IMR-90 (cell line): ENCODE data around the gene ARHGEF26. TPM values are rescaled to one million over a fixed set of nuclear protein-coding genes. Genes with fewer than 3 reads are reported as not detected.

ENCODE experiments used
- ATAC-seq: fragments of 200-7000 bp; cut with Tn5 transposase; 2 replicates; pipeline ENCODE4 v1.9.1; 2020; ENCODE audit warnings: low read depth, mild to moderate bottlenecking, moderate library complexity
- BruUV-seq: library from RNA; stranded (reverse); fragments of 400-500 nt; replicated peaks from 2 replicates; lab custom pipeline; 2021; lab: Mats Ljungman, UMichigan
- CTCF ChIA-PET: fragments of 300-600 bp; formaldehyde crosslinking; extraction: SDS; loops from one replicate; lab custom pipeline; 2021; ENCODE audit warnings: antibody characterized with exemption; lab: Yijun Ruan, JAX
- POLR2A ChIA-PET: fragments of 300-600 bp; sonication (Branson Sonifier 250); formaldehyde crosslinking; loops from one replicate; lab custom pipeline; 2022; ENCODE audit warnings: antibody characterized with exemption; ENCODE audit not compliant: unreplicated experiment; lab: Charles Lee
- DNase-seq: peaks from one replicate; pipeline ENCODE4 v3.0.0; 2013
- H2AFZ ChIP-seq: replicated peaks from 2 replicates; pipeline ENCODE3; 2013; ENCODE audit warnings: low read length, mild to moderate bottlenecking; ENCODE audit not compliant: poor library complexity
- H2AK5ac ChIP-seq: 2 replicates; pipeline ENCODE4 v1.6.1; 2013; ENCODE audit warnings: low read depth, low read length, inconsistent platforms
- H2AK9ac ChIP-seq: replicated peaks from 2 replicates; pipeline ENCODE3; 2013; ENCODE audit warnings: mild to moderate bottlenecking, low read depth, low read length, moderate library complexity; ENCODE audit not compliant: poor library complexity
- H2BK120ac ChIP-seq: 2 replicates; pipeline ENCODE4 v1.6.1; 2013; ENCODE audit warnings: low read depth, low read length, inconsistent platforms
- H2BK15ac ChIP-seq: 3 replicates; pipeline ENCODE4 v1.6.1; 2013; ENCODE audit warnings: low read depth, low read length, inconsistent platforms
- H2BK20ac ChIP-seq: 2 replicates; pipeline ENCODE4 v1.6.1; 2013; ENCODE audit warnings: low read depth, mild to moderate bottlenecking, inconsistent platforms, low read length, moderate library complexity
- H2BK5ac ChIP-seq: 2 replicates; pipeline ENCODE4 v1.6.1; 2013; ENCODE audit warnings: mild to moderate bottlenecking, low read depth, low read length, inconsistent platforms; ENCODE audit not compliant: poor library complexity, severe bottlenecking
- H3K14ac ChIP-seq: replicated peaks from 2 replicates; pipeline ENCODE4 v1.6.1; 2013; ENCODE audit warnings: low read depth, low read length, inconsistent platforms
- H3K18ac ChIP-seq: 2 replicates; pipeline ENCODE4 v1.6.1; 2013; ENCODE audit warnings: low read depth, low read length, control low read depth
- H3K23ac ChIP-seq: 2 replicates; pipeline ENCODE4 v1.6.1; 2013; ENCODE audit warnings: low read depth, low read length, inconsistent platforms
- H3K27ac ChIP-seq: 2 replicates; pipeline ENCODE4 v1.5.1; 2013; ENCODE audit warnings: mild to moderate bottlenecking, control low read depth, low read length; ENCODE audit not compliant: insufficient read depth
- H3K27me3 ChIP-seq: 2 replicates; pipeline ENCODE4 v1.6.1; 2013; ENCODE audit warnings: low read length; ENCODE audit not compliant: control insufficient read depth, insufficient read depth
- H3K36me3 ChIP-seq: 2 replicates; pipeline ENCODE4 v1.6.1; 2013; ENCODE audit warnings: low read length, mixed read lengths; ENCODE audit not compliant: control insufficient read depth, insufficient read depth
- H3K4ac ChIP-seq: 2 replicates; pipeline ENCODE4 v1.6.1; 2013; ENCODE audit warnings: low read depth, low read length, inconsistent platforms
- H3K4me1 ChIP-seq: 2 replicates; pipeline ENCODE4 v1.6.1; 2013; ENCODE audit warnings: low read length, mixed read lengths; ENCODE audit not compliant: control insufficient read depth, insufficient read depth
- H3K4me2 ChIP-seq: 2 replicates; pipeline ENCODE4 v1.6.1; 2013; ENCODE audit warnings: low read depth, mild to moderate bottlenecking, control low read depth, low read length, moderate library complexity
- H3K4me3 ChIP-seq: 2 replicates; pipeline ENCODE4 v1.5.1; 2013; ENCODE audit warnings: low read depth, mild to moderate bottlenecking, control low read depth, low read length, moderate library complexity; ENCODE audit not compliant: insufficient read depth
- H3K56ac ChIP-seq: 2 replicates; pipeline ENCODE4 v1.6.1; 2013; ENCODE audit warnings: low read length, inconsistent platforms; ENCODE audit not compliant: insufficient read depth; ENCODE audit errors: extremely low read depth
- H3K79me1 ChIP-seq, 2 experiments: 2 replicates each; pipeline ENCODE4 v1.6.1; 2013; ENCODE audit warnings: low read length in 2 of 2, inconsistent platforms in 1 of 2, low read depth in 1 of 2
- H3K9ac ChIP-seq: 2 replicates; pipeline ENCODE4 v1.6.1; 2013; ENCODE audit warnings: low read depth, low read length, control low read depth
- H3K9me1 ChIP-seq: 2 replicates; pipeline ENCODE4 v1.6.1; 2013; ENCODE audit warnings: low read length, inconsistent platforms; ENCODE audit not compliant: insufficient read depth
- H3K9me3 ChIP-seq: 2 replicates; pipeline ENCODE4 v1.6.1; 2013; ENCODE audit warnings: low read length; ENCODE audit not compliant: control insufficient read depth, insufficient read depth
- H4K20me1 ChIP-seq: 2 replicates; pipeline ENCODE4 v1.6.1; 2013; ENCODE audit warnings: low read length, inconsistent platforms; ENCODE audit not compliant: insufficient read depth
- H4K5ac ChIP-seq: 2 replicates; pipeline ENCODE4 v1.6.1; 2013; ENCODE audit warnings: mild to moderate bottlenecking, low read depth, low read length, control low read depth
- H4K8ac ChIP-seq, 2 experiments: 2 replicates each; pipeline ENCODE4 v1.6.1; 2013; ENCODE audit warnings: low read depth in 2 of 2, low read length in 2 of 2, control low read depth in 1 of 2, inconsistent platforms in 1 of 2
- H4K91ac ChIP-seq: 2 replicates; pipeline ENCODE4 v1.6.1; 2013; ENCODE audit warnings: low read depth, low read length, inconsistent platforms; ENCODE audit not compliant: insufficient read depth
- CEBPB ChIP-seq: IDR thresholded peaks from 2 replicates; pipeline ENCODE4 v1.6.1; 2012; ENCODE audit warnings: low read depth, low read length, improper control_type of control experiment
- CHD1 ChIP-seq: IDR thresholded peaks from 2 replicates; pipeline ENCODE4 v1.6.1; 2012; ENCODE audit warnings: low read depth, low read length, improper control_type of control experiment
- CTCF ChIP-seq: conservative IDR thresholded peaks from 2 replicates; pipeline ENCODE4 v1.5.1; 2012; ENCODE audit warnings: mild to moderate bottlenecking, low read depth, low read length, improper control_type of control experiment
- ELK1 ChIP-seq: fragments of 150-350 bp; IDR thresholded peaks from 2 replicates; pipeline ENCODE4 v1.6.1; 2016; ENCODE audit warnings: low read depth, mild to moderate bottlenecking, low read length, moderate library complexity, borderline replicate concordance
- FOS ChIP-seq: fragments of 150-350 bp; IDR thresholded peaks from 2 replicates; pipeline ENCODE4 v1.6.1; 2016; ENCODE audit warnings: low read depth, low read length
- MAZ ChIP-seq: IDR thresholded peaks from 2 replicates; pipeline ENCODE4 v1.6.1; 2012; ENCODE audit warnings: low read depth, mild to moderate bottlenecking, low read length, improper control_type of control experiment, moderate library complexity, borderline replicate concordance
- NFE2L2 ChIP-seq: fragments of 150-350 bp; IDR thresholded peaks from 2 replicates; pipeline ENCODE4 v1.6.1; 2016; ENCODE audit warnings: low read depth, mild to moderate bottlenecking, low read length
- POLR2A ChIP-seq: IDR thresholded peaks from 2 replicates; pipeline ENCODE4 v1.6.1; 2012; ENCODE audit warnings: mild to moderate bottlenecking, low read depth, low read length
- RCOR1 ChIP-seq: IDR thresholded peaks from 2 replicates; pipeline ENCODE4 v1.6.1; 2012; ENCODE audit warnings: mild to moderate bottlenecking, low read length, improper control_type of control experiment; ENCODE audit not compliant: insufficient replicate concordance
- RFX5 ChIP-seq: IDR thresholded peaks from 2 replicates; pipeline ENCODE4 v1.8.0; 2012; ENCODE audit warnings: low read depth, mild to moderate bottlenecking, low read length, moderate library complexity
- SMC3 ChIP-seq: fragments of 150-350 bp; IDR thresholded peaks from 2 replicates; pipeline ENCODE4 v1.6.1; 2016; ENCODE audit warnings: low read depth, mild to moderate bottlenecking, antibody characterized with exemption, low read length, moderate library complexity
- USF2 ChIP-seq: fragments of 150-350 bp; IDR thresholded peaks from 2 replicates; pipeline ENCODE4 v1.6.1; 2017; ENCODE audit warnings: mild to moderate bottlenecking, antibody characterized with exemption, low read length, low read depth
- WGBS, 2 experiments: methylation state at CpG; one replicate each; pipeline versions ENCODE4 v1.1.5 to v1.1.7; 2013; ENCODE audit warnings: missing lambda C conversion rate in 2 of 2; ENCODE audit not compliant: insufficient read length in 1 of 2; ENCODE audit errors: extremely low coverage in 2 of 2; 5-methylcytosine and 5-hydroxymethylcytosine counted together
- dilution Hi-C: fragments of 300-500 bp; cut with HindIII; formaldehyde crosslinking; loops from one replicate; pipeline ENCODE4 v1.14.3; 2018; ENCODE audit warnings: low sequenced_read_pairs; ENCODE audit not compliant: unreplicated experiment
- in situ Hi-C: fragments of 300-500 bp; cut with MboI; formaldehyde crosslinking; loops from 3 replicates; pipeline ENCODE4 v1.14.3; 2019; ENCODE audit warnings: low sequenced_read_pairs, inconsistent platforms, mixed read lengths
- intact Hi-C: fragments of 100-400 bp; cut with micrococcal nuclease; formaldehyde crosslinking; loops from 2 replicates; pipeline ENCODE4 v1.10.0; 2022
- polyA plus RNA-seq, 3 experiments: library from polyadenylated mRNA; depleted of rRNA; stranded (reverse); fragments of >200 nt; gene quantifications; 2 replicates each; pipeline ENCODE4 v1.2.3, GENCODE V29; 2012; ENCODE audit warnings: low replicate concordance in 1 of 3
- total RNA-seq: library from RNA; depleted of rRNA; stranded (reverse); fragments of >200 nt; gene quantifications from 2 replicates; pipeline ENCODE4 v1.2.3, GENCODE V29; 2012

ARHGEF26 gene
- total and polyA plus RNA-seq, 2 of the 4 experiments (the other 2 are of a cell fraction) = 2.0 to 2.3 TPM

- in situ Hi-C loops = no loop called here
- H2AFZ ChIP-seq = peak overlapping the region; percentile 95
- no peak overlapping the region for H3K18ac ChIP-seq
- peak overlapping the region; percentile 36 for H3K23ac ChIP-seq
- ChIA-PET CTCF (interaction anchor here (1.9 kb wide), 1 partner anchor 130 kb away, joined by 6 read pairs; no protein-coding TSS in a partner anchor), POLR2A (no interaction called here)
- H3K79me1 ChIP-seq = no peaks in the 10 kb centered on the region
- no peaks in the 10 kb centered on the region for H4K20me1 ChIP-seq
- H2BK120ac ChIP-seq = no peak overlapping the region
- 2% methylated on average over 9 of the region's 18 CpGs; no CpG with 5 or more reads in 1 of the 2 experiments for WGBS, 2 experiments
- no peak overlapping the region for H3K14ac ChIP-seq
- H3K4me1 ChIP-seq = no peaks in the 10 kb centered on the region; the same call in 1 of the 2 replicates
- H3K4me3 ChIP-seq = peak overlapping the region; percentile 73
- ATAC-seq = no peak
- no peak overlapping the region for H3K27ac ChIP-seq
- intact Hi-C loops = no loop called here
- no peak overlapping the region for H2BK15ac ChIP-seq
- peak overlapping the region; percentile 71 for H3K4me2 ChIP-seq
- H3K56ac ChIP-seq = no peak overlapping the region
- H3K36me3 ChIP-seq = no peaks in the 10 kb centered on the region
- TF ChIP-seq CHD1 (no peak), POLR2A (no peak), ELK1 (no peak), SMC3 (no peak), RCOR1 (no peak), CEBPB (no peak), FOS (no peak), CTCF (no peak), USF2 (no peak), NFE2L2 (no peak), MAZ (no peak), RFX5 (no peak)
- BruUV-seq = no TSS peak
- no peak overlapping the region for H3K9ac ChIP-seq
- no peak overlapping the region for H4K5ac ChIP-seq
- H4K8ac ChIP-seq = no peak overlapping the region
- H3K27me3 ChIP-seq = no peaks in the 10 kb centered on the region; the same call in 1 of the 2 replicates
- no peaks in the 10 kb centered on the region for H3K9me1 ChIP-seq
- H2BK5ac ChIP-seq = no peak overlapping the region
- no peak overlapping the region for H2AK5ac ChIP-seq
- no peak overlapping the region for H2BK20ac ChIP-seq
- dilution Hi-C loops = no loop called here
- H3K9me3 ChIP-seq = no peaks in the 10 kb centered on the region
- no peak overlapping the region for H2AK9ac ChIP-seq
- no peak overlapping the region; the same call in 1 of the 2 replicates for H3K4ac ChIP-seq
- H4K91ac ChIP-seq = no peak overlapping the region
- no peak for DNase-seq
Observed at GRCh38 chr3:154122552-154122911, 1.3 kb downstream of the ARHGEF26 start.
